Upper lobe of right lung (tissue), 1 donor: ENCODE measurements around the gene NTNG1. TPM values are rescaled to one million over a fixed set of nuclear protein-coding genes. Genes with fewer than 3 reads are reported as not detected.

Source experiments
- ATAC-seq: fragments of 200-7000 bp; cut with Tn5 transposase; one replicate; pipeline ENCODE4 v1.9.1; 2020; ENCODE audit warnings: mild to moderate bottlenecking, moderate library complexity
- DNase-seq: peaks from one replicate; pipeline ENCODE4 v3.0.0-alpha.2; 2020
- H3K27ac ChIP-seq: fragments of 200-600 bp; one replicate; pipeline ENCODE4 v1.8.0; 2022
- H3K27me3 ChIP-seq: fragments of 200-600 bp; one replicate; pipeline ENCODE4 v1.8.0; 2022; ENCODE audit warnings: mild to moderate bottlenecking
- H3K36me3 ChIP-seq: fragments of 200-600 bp; one replicate; pipeline ENCODE4 v1.8.0; 2022
- H3K4me1 ChIP-seq: fragments of 200-600 bp; one replicate; pipeline ENCODE4 v1.8.0; 2022
- H3K4me3 ChIP-seq: fragments of 200-600 bp; one replicate; pipeline ENCODE4 v1.8.0; 2022; ENCODE audit warnings: mild to moderate bottlenecking
- H3K9me3 ChIP-seq: fragments of 200-600 bp; one replicate; pipeline ENCODE4 v1.8.0; 2022
- intact Hi-C: fragments of 100-400 bp; cut with DNase I; formaldehyde crosslinking; loops from one replicate; pipeline ENCODE4 v1.11.0; 2022
- total RNA-seq: library from RNA; stranded (reverse); fragmentation: NEBNext Ultra II Directional; extraction: Animal tissue kit (Norgen Biotek cat#: 25700); gene quantifications from one replicate; pipeline ENCODE4 v1.2.1, GENCODE V29; 2021
- TF ChIP-seq, protein P1 (sequence below): fragments of 200-600 bp; IDR thresholded peaks from one replicate; pipeline ENCODE4 v1.8.0; 2022; ENCODE audit warnings: antibody characterized with exemption
- donor health status: DM: no; HTN: yes; CAD: no; lungs with severe emphysema.

Gene NTNG1
- total RNA-seq, 1 donor from 2014 or later, result 12.6 TPM

DNA sequence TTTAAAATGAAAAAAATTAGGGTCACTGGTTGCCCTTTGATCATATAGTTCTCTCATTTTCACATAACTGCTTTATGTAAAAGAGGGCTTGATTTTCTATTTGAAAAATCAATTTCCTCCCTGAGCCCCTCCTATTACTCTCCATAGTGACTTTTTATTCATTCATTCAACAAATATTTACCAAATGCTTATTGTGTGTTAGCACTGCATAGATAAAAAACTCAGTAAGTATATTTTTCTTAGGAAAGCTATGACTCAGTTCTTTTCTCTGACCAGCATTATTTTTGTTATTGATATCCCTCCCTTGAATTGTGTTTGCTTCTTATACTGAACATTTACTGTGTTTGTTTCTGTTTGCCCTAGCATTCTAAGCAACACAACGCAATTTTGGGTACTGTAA is 59.8 kb downstream of the NTNG1 start:
- no peak for ATAC-seq
- no peaks in the 10 kb centered on the region for H3K9me3 ChIP-seq
- no peaks in the 10 kb centered on the region for H3K4me1 ChIP-seq
- DNase-seq, result no peak
- TF ChIP-seq, protein P1, sequence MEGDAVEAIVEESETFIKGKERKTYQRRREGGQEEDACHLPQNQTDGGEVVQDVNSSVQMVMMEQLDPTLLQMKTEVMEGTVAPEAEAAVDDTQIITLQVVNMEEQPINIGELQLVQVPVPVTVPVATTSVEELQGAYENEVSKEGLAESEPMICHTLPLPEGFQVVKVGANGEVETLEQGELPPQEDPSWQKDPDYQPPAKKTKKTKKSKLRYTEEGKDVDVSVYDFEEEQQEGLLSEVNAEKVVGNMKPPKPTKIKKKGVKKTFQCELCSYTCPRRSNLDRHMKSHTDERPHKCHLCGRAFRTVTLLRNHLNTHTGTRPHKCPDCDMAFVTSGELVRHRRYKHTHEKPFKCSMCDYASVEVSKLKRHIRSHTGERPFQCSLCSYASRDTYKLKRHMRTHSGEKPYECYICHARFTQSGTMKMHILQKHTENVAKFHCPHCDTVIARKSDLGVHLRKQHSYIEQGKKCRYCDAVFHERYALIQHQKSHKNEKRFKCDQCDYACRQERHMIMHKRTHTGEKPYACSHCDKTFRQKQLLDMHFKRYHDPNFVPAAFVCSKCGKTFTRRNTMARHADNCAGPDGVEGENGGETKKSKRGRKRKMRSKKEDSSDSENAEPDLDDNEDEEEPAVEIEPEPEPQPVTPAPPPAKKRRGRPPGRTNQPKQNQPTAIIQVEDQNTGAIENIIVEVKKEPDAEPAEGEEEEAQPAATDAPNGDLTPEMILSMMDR, result no peak
- no peak overlapping the region for H3K27ac ChIP-seq
- H3K36me3 ChIP-seq, result no peaks in the 10 kb centered on the region
- H3K27me3 ChIP-seq, result no peaks in the 10 kb centered on the region
- intact Hi-C loops, result no loop called here
- H3K4me3 ChIP-seq, result no peak overlapping the region

DNA sequence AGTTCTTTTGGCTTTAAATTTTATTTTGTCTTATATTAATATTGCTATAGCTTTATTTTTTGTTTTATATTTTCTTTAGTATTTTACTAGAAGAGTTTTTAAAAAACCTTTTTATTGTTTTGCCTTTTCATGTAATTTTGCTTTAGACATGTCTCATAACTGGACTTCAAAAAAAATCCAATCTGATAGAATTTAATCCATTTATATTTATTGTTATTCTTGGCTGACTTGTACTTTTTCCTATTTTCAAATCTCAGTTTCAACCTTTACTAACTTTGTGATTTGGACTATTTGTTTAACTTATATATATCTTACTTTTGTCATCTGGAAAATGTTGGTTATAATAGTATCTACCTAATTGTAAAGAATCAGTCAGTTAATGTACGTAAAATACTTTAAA is 61.2 kb downstream of the NTNG1 start:
- H3K27ac ChIP-seq, result no peak overlapping the region
- intact Hi-C loops, result no loop called here
- H3K4me3 ChIP-seq, result no peak overlapping the region
- no peaks in the 10 kb centered on the region for H3K27me3 ChIP-seq
- ATAC-seq (no peak), DNase-seq (no peak)
- H3K9me3 ChIP-seq, result no peaks in the 10 kb centered on the region
- TF ChIP-seq, protein P1, result no peak
- H3K36me3 ChIP-seq, result no peaks in the 10 kb centered on the region
- no peaks in the 10 kb centered on the region for H3K4me1 ChIP-seq

DNA sequence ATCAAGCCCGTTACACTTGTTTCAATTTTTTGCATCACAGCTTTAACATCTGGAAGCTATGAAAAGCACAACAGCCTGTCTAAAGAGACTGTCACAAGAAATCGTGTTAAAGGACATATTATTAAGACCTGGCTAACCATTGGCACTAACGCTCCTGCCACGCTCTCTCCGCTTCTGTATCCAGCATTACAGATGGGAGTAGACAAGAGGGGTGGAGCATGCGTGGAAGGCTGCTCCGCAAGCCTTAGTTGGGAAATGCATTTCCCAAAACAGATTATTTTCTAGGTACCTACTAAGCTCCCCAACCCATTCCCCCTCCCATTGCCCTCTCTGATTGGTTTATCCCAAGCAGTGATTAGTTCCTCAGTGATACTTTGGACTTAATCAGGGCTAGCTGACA is 72.4 kb downstream of the NTNG1 start:
- H3K27ac ChIP-seq, result no peak overlapping the region
- no peaks in the 10 kb centered on the region for H3K4me1 ChIP-seq
- no peaks in the 10 kb centered on the region for H3K27me3 ChIP-seq
- ATAC-seq (no peak), DNase-seq (no peak)
- H3K4me3 ChIP-seq, result no peak overlapping the region
- intact Hi-C loops, result no loop called here
- no peaks in the 10 kb centered on the region for H3K36me3 ChIP-seq
- TF ChIP-seq, protein P1, result no peak
- H3K9me3 ChIP-seq, result no peaks in the 10 kb centered on the region

DNA sequence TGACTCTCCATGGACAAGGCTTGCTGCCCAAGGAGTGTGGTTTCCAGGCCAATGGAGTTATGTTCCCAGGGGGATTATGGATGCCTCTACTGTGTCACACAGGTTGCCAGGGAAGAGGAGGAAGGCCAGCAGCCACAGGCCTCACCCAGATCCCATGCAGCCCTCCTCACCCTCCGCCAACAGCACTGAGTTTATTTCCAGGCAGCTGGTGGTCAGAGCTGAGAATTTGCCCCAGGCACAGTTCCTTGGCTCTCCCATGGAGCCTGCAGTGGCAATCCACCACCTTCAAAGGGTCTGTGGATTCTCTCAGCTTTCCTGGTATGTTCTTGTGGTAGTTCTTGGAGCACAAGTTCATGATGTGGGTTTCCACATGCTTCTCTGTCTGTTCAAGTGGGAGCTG is 79.2 kb downstream of the NTNG1 start:
- ATAC-seq (no peak), DNase-seq (no peak)
- H3K27ac ChIP-seq, result no peak overlapping the region
- H3K9me3 ChIP-seq, result no peaks in the 10 kb centered on the region
- no peaks in the 10 kb centered on the region for H3K27me3 ChIP-seq
- H3K36me3 ChIP-seq, result no peaks in the 10 kb centered on the region
- H3K4me3 ChIP-seq, result no peak overlapping the region
- H3K4me1 ChIP-seq, result no peaks in the 10 kb centered on the region
- intact Hi-C loops, result no loop called here
- TF ChIP-seq, protein P1, result no peak

DNA sequence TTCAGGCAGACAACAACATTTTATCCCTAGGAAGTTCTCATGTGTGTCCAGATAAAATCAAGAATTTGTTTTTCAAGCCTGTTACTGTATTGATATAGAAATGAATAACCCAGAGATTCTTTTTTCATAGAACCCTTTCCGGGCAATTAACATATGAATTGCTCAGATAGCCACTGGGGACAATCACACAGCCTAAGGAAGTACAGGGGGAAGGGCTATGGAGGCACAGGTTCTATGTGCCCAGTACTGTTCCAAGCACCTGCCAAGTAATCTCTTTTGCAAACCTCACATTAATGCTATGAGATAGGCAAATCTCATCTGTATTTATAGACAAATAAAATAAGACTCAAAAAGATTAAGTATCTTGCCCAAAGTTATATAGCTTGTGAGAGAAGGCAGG is 84.9 kb downstream of the NTNG1 start:
- Histone ChIP-seq H3K27ac (no peak overlapping the region), H3K4me3 (no peak overlapping the region), H3K36me3 (no peaks in the 10 kb centered on the region), H3K27me3 (no peaks in the 10 kb centered on the region), H3K4me1 (no peaks in the 10 kb centered on the region), H3K9me3 (no peaks in the 10 kb centered on the region)
- intact Hi-C loops, result no loop called here
- TF ChIP-seq, protein P1, result no peak
- ATAC-seq, result no peak
- no peak for DNase-seq

DNA sequence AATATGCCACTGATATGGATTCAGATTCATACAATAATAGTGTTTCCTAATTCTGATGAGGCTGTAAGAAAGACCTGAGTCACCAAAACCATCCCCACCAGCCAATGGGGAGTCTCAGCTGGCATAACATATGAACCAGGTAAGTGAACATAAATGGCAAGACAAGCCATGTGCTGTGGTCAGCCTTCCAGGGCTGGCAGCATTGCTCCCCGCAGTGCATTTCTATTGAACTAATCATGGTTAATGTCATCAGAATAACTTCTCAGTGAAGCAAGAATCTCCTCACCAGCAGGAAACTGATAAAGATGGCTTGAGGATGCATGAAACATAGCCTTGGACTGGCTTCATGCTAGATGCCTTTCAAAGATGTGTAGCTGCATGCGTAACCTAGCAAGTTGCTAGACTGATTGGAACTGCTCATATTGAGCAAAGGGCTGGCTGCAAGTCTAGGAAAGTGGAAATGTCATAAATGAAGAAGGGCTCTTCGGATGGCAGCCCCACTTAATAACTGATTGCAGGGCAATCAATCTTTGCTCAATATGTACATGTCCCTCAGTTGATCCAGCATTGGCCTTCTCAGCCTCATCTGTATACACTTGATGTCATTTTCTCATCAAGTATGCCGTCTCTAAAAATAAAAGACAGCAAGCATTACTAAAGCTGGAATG is 88.0 kb downstream of the NTNG1 start:
- Histone ChIP-seq H3K36me3 (no peaks in the 10 kb centered on the region), H3K27me3 (no peaks in the 10 kb centered on the region), H3K4me3 (no peak overlapping the region), H3K27ac (no peak overlapping the region), H3K4me1 (no peaks in the 10 kb centered on the region), H3K9me3 (no peaks in the 10 kb centered on the region)
- DNase-seq (no peak), ATAC-seq (no peak)
- intact Hi-C loops, result no loop called here
- TF ChIP-seq, protein P1, result no peak
